Astrocyte of the spinal cord (primary cell): ENCODE measurements around the gene RTL10.
A peak's percentile ranks its signal among the peaks of the same experiment; 100 is the strongest.

Source experiments
- DNase-seq: peaks from one replicate; pipeline ENCODE4 v3.0.0; 2011; ENCODE audit warnings: low read depth, low spot score
- H3K4me3 ChIP-seq: 2 replicates; pipeline ENCODE4 v1.5.1; 2011; ENCODE audit warnings: low read depth, mild to moderate bottlenecking, low read length, moderate library complexity
- in situ Hi-C: cut with HindIII; loops from 2 replicates; pipeline ENCODE4 v1.10.0; 2017; ENCODE audit warnings: low sequenced_read_pairs
- TF ChIP-seq, protein P1 (sequence below): IDR thresholded peaks from 2 replicates; pipeline ENCODE4 v1.5.1; 2012; ENCODE audit warnings: low read depth, mild to moderate bottlenecking, low read length, inconsistent platforms

RTL10 gene

DNA sequence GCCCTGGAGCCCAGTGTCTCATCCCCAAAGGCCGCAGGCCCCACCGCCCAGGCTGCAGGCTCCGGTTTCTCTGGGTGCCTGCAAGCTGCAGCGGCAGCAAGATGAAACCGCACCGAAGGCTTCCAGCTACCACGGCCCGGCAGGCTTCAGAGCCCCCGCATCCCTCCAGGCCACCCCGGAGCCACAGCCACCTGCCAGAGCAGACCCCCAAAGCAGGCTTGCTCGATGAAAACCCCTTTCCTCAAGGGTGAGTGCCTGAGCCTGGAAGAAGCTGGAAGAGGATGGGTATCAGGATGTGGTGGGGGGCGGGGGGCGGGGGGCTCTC is 24.5 kb upstream of the RTL10 start:
- TF ChIP-seq, protein P1, sequence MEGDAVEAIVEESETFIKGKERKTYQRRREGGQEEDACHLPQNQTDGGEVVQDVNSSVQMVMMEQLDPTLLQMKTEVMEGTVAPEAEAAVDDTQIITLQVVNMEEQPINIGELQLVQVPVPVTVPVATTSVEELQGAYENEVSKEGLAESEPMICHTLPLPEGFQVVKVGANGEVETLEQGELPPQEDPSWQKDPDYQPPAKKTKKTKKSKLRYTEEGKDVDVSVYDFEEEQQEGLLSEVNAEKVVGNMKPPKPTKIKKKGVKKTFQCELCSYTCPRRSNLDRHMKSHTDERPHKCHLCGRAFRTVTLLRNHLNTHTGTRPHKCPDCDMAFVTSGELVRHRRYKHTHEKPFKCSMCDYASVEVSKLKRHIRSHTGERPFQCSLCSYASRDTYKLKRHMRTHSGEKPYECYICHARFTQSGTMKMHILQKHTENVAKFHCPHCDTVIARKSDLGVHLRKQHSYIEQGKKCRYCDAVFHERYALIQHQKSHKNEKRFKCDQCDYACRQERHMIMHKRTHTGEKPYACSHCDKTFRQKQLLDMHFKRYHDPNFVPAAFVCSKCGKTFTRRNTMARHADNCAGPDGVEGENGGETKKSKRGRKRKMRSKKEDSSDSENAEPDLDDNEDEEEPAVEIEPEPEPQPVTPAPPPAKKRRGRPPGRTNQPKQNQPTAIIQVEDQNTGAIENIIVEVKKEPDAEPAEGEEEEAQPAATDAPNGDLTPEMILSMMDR = no peak
- no peak overlapping the region for H3K4me3 ChIP-seq
- in situ Hi-C loops = no loop called here
- DNase-seq = no peak

DNA sequence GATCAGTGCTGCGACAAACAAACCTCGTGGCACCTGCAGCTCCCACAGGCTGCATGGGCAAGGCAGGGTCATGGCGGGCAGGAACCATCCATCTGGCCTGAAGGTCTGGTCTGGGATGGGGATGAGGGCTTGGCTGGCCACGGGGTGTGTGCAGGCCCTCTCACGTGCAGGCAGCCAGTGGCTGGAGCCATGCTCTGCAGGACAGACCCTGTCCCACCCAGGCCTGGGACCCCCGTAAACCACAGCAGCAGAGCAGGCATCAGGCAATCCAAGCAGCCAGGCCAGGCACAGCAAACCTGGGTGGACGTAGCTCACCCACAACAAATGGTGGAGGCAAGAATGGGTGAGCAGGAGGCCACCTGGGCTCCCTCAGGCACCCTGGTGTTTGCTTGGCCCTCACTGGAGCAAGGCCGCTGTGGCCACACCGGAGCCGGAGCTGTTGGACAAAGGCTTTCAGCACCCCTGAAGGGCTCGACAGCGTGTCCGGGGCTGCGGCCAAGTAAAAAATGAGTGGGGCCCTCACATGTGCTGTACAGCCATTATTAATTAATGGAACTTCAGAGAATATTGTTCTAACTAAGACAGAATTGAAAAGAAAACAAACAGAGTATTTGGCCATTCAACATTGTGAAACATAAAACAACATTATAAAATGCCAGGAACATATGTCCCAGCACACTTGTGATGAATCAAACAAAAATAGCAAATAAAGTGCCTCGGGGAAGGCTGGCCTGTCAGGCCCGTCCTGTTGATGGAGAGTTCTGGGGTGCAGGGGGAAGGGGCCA is 24.0 kb upstream of the RTL10 start:
- peak; percentile 9 for DNase-seq
- H3K4me3 ChIP-seq = no peak overlapping the region
- TF ChIP-seq, protein P1 = no peak
- in situ Hi-C loops = no loop called here

DNA sequence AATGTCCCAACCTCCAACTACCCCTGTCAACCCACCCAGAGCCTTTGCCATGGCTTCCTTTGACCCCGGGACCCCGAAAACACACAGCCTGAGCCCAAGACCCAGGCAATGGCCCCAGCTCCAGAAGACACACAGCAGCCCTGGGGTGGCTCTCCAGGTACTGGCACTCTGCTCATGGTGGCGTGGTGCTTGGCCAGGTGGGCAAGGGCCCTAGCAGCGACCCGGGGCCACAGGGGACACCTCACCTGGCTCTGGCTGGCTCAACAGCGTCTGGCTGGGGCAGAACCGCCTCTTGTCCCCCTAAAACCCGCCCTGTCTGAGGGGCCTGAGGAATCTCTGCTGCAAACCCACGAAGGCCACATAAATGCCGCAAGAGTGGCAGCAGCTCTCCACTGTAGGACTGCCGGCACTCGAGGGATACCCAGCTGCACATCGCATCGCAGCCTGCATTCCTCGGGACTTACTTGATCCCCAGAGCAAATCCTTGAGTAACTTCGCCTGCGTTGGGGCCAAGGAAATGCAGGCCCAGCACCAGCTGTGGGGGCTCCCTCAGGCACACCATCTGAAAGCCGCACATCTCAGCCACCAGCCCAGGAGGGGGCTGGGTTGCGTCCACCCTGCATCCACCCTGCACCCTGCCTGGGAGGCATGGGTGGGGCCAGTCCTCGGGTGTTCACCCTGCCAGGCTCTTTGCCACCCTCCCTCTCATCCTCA is 23.1 kb upstream of the RTL10 start:
- no peak overlapping the region for H3K4me3 ChIP-seq
- in situ Hi-C loops = no loop called here
- TF ChIP-seq, protein P1 = no peak
- peak; percentile 5 for DNase-seq

DNA sequence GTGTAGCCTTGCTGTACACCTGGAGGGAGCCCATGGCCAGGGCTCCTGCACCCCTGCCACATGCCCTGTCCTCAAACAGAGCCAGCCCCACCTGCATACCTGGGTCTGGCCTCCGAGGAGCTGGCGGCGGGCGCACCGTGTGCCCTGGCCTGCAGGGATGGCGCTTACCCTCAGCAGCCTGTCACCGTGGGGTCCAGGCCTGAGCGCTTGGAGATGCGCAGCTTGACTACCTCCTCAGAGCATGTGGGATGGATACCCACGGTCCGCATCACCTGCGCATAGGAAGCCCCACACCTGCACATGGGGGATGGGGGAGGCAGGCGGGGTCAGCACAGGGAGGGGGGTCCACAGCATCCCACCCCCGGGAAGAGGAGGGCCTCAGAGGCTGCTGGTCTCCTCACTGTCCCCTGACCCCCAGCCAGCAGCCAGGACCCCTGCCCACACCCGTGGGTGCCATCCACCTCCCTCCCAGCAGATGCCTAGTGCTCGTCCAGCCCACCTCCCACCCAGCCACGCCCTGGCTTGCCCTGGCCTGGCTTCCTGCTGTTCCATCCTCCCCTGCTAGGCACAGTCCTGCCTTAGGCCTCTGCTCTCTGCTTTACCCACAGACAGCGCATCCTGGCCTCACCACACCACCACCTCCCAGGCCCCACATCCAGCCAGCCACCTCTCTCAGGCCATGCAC is 22.4 kb upstream of the RTL10 start:
- TF ChIP-seq, protein P1 = no peak
- DNase-seq = no peak
- in situ Hi-C loops = no loop called here
- H3K4me3 ChIP-seq = no peak overlapping the region

DNA sequence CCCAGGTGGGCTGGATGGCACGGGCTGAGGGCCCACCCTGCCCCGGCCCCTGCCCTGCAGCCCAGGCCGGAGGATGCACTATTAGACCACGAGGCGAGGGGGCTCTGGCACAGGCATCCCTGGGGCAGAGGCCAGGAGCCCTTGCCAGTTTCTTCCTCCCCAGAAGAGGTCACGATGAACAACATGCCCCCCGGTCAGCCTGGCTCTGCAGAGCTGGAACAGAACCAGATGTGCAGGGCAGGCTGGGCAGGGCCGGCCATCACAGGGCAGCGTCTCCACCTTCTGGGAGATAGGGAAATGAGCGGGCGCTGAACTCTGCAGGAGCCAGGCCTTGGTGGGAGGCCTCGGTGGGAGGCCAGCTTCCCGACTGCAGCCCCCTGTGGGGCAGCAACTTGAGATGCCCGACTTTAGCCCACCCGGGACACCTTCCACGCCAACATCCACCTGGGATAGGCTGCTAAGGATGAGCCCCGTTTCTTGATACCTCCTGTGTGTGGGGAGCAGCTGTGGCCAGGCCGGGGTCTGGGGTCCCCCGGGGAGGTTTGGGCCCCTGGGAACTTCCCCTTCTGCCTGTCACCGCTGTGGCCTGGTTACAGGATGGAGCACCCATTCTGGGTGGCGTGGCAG is 21.8 kb upstream of the RTL10 start:
- in situ Hi-C loops = no loop called here
- TF ChIP-seq, protein P1 = no peak
- DNase-seq = no peak
- H3K4me3 ChIP-seq = no peak overlapping the region

DNA sequence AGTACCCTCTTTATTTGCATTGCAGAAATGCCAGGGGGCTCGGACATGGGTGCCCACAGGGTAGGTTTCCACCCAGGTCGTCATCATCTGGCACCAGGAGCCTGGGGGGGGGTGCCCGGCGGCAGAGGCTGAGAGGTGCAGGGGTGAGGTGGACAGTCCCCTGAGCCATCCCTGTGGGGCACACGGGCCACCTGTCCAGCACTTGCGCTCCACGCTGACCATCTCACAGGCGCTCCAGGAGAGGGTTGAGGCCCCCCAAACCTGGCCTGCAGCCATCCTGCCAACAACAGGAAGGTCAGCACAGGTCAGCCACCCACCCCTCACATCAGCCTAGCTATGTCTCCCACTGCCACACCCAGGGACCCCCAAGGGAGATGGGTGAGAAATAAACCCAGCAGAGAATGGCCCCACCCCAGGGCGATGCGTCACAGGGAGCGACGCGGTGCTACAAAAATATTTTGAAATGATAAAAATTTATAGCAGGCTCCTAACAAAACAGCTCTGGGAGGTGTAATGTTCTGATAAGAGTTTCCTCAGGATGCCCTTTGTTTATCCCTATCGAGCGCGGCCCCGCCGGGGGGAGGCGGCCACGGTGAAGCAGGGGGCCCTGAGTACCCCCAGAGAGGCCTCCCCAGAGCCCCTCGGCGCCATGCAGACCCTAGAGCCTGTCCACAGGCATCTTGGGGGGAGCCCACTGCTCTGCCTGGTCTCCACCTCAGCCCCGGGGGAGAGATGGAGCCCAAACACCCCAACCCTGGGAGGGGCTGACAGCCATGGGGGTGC is 21.0 kb upstream of the RTL10 start:
- no peak overlapping the region for H3K4me3 ChIP-seq
- DNase-seq = peak; percentile 13
- TF ChIP-seq, protein P1 = no peak
- in situ Hi-C loops = no loop called here
